HFFc6 (cell line): ENCODE measurements around the gene DNAH3. TPM values are rescaled to one million over a fixed set of nuclear protein-coding genes. Genes with fewer than 3 reads are reported as not detected.
"Not testable (repeated sequence)": the region's sequence is repeated elsewhere in the genome, so short reads cannot be mapped to it uniquely, and the experiment has no call there.

Source experiments
- DNase-seq: peaks from one replicate; pipeline ENCODE4 v3.0.0-alpha.2; 2018
- H3K27ac Mint-ChIP-seq: 2 replicates; pipeline ENCODE4 v1.8.0; 2020; ENCODE audit warnings: mild to moderate bottlenecking, mixed read lengths
- H3K27me3 Mint-ChIP-seq: 2 replicates; pipeline ENCODE4 v1.8.0; 2021; ENCODE audit warnings: mild to moderate bottlenecking, moderate library complexity, mixed read lengths; ENCODE audit not compliant: insufficient read depth
- H3K36me3 Mint-ChIP-seq: 2 replicates; pipeline ENCODE4 v1.8.0; 2021; ENCODE audit warnings: low read depth, mixed read lengths
- H3K4me1 Mint-ChIP-seq: 2 replicates; pipeline ENCODE4 v1.8.0; 2020; ENCODE audit warnings: low read depth, mixed read lengths
- H3K4me3 Mint-ChIP-seq: 2 replicates; pipeline ENCODE4 v1.8.0; 2020; ENCODE audit warnings: mild to moderate bottlenecking, moderate library complexity, mixed read lengths
- H3K9me3 Mint-ChIP-seq: 2 replicates; pipeline ENCODE4 v1.8.0; 2020; ENCODE audit warnings: mild to moderate bottlenecking, mixed read lengths
- total RNA-seq, 6 experiments: library from RNA; stranded (reverse); fragmentation: NEBNext Ultra II Directional; extraction: Animal tissue kit (Norgen Biotek cat#: 25700); gene quantifications; 2 replicates in 1 of 6; 3 replicates in 5 of 6; pipeline ENCODE4 v1.2.3, GENCODE V29; 2021
- TF ChIP-seq, protein P1 (sequence below): fragments of 200-600 bp; sonication (generic); IDR thresholded peaks from 2 replicates; pipeline ENCODE4 v1.5.0; 2021; ENCODE audit warnings: antibody characterized with exemption, mild to moderate bottlenecking

DNAH3 gene
- total RNA-seq, 6 experiments from 2014 or later: not detected

DNA sequence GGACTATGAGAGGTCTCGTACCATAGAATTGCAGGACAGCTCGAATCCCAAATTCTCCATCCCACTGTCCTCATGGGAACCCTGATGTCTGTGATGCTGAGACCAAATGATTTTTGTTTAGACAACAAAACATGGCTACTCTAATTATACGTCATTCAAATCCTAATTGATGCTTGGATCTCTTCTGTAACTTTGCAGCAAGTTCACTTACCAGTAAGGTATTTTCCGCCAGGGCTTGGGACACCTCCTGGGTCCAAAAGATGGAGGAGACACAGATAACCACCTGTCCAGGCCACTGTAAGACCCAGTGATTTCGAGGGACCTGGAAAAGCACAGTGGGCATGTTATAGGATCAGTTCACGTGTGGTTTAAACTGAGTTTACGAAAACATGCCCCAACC, 92.8 kb downstream of the DNAH3 start:
- no peak for DNase-seq
- Mint-ChIP-seq H3K4me3 (no peak overlapping the region), H3K4me1 (no peaks in the 10 kb centered on the region), H3K27ac (no peak overlapping the region), H3K27me3 (peaks cover 14% of the 10 kb centered on the region), H3K9me3 (no peaks in the 10 kb centered on the region), H3K36me3 (no peaks in the 10 kb centered on the region)
- TF ChIP-seq, protein P1, sequence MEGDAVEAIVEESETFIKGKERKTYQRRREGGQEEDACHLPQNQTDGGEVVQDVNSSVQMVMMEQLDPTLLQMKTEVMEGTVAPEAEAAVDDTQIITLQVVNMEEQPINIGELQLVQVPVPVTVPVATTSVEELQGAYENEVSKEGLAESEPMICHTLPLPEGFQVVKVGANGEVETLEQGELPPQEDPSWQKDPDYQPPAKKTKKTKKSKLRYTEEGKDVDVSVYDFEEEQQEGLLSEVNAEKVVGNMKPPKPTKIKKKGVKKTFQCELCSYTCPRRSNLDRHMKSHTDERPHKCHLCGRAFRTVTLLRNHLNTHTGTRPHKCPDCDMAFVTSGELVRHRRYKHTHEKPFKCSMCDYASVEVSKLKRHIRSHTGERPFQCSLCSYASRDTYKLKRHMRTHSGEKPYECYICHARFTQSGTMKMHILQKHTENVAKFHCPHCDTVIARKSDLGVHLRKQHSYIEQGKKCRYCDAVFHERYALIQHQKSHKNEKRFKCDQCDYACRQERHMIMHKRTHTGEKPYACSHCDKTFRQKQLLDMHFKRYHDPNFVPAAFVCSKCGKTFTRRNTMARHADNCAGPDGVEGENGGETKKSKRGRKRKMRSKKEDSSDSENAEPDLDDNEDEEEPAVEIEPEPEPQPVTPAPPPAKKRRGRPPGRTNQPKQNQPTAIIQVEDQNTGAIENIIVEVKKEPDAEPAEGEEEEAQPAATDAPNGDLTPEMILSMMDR: no peak

DNA sequence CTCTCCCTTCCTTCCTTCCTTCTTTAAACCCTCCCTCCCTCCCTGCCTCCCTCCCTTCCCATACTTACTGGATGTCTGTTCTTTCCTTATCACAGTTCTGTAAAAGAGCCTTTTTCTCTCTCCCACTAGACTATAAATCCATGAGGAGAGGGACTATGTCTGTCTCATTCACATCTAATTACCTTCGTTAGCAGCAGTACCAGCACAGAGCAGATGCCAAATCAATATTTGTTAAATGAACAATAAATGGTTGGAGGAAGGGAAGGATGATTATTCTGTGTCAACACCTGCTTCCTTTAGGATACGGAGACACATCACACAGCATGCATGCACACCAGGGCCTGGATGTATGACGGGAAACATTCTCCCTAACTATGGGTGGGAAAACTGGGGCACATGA, 94.2 kb downstream of the DNAH3 start:
- H3K4me3 Mint-ChIP-seq: no peak overlapping the region
- peaks cover 20% of the 10 kb centered on the region for H3K27me3 Mint-ChIP-seq
- no peak for DNase-seq
- TF ChIP-seq, protein P1: no peak
- H3K36me3 Mint-ChIP-seq: no peaks in the 10 kb centered on the region
- no peaks in the 10 kb centered on the region for H3K4me1 Mint-ChIP-seq
- no peaks in the 10 kb centered on the region for H3K9me3 Mint-ChIP-seq
- no peak overlapping the region for H3K27ac Mint-ChIP-seq

DNA sequence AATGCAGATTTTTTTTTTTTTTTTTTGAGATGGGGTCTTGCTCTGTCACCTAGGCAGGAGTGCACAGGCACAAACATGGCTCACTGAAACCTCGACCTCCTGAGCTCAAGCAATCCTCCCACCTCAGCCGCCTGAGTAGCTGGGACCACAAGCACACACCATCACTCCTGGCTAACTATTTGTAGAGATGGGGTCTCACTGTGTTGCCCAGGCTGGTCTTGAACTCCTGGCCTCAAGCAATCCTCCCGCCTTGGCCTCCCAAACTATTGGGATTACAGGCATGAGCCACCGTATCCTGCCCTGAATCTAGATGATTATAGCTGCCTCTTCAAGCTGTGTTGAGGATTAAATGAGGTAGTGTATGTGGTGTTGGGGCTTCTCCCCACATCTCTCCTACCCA, 94.9 kb downstream of the DNAH3 start:
- not testable (repeated sequence) for DNase-seq, H3K9me3 Mint-ChIP-seq, H3K27ac Mint-ChIP-seq, H3K36me3 Mint-ChIP-seq, H3K4me1 Mint-ChIP-seq, H3K4me3 Mint-ChIP-seq
- peaks cover 27% of the 10 kb centered on the region for H3K27me3 Mint-ChIP-seq

DNA sequence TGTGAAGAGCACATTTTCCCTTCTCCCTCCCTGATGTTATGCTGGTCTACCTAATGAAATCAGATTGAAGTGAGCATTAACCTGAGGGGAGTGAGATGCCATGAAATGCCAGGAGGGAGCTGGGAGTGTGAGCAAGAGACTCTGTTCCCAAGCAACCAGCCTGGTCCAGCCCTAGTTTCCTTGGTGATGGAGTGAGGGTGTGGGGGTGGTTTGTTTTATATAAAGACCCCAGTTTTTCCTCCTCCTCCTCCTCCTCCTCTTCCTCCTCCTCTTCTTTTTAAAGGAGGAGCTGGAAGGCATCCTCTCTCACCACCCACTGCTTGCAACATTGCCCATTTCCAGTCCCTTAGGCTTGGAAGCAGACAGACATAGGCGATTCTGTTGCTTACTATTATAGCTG, 97.1 kb downstream of the DNAH3 start:
- no peaks in the 10 kb centered on the region for H3K4me1 Mint-ChIP-seq

DNA sequence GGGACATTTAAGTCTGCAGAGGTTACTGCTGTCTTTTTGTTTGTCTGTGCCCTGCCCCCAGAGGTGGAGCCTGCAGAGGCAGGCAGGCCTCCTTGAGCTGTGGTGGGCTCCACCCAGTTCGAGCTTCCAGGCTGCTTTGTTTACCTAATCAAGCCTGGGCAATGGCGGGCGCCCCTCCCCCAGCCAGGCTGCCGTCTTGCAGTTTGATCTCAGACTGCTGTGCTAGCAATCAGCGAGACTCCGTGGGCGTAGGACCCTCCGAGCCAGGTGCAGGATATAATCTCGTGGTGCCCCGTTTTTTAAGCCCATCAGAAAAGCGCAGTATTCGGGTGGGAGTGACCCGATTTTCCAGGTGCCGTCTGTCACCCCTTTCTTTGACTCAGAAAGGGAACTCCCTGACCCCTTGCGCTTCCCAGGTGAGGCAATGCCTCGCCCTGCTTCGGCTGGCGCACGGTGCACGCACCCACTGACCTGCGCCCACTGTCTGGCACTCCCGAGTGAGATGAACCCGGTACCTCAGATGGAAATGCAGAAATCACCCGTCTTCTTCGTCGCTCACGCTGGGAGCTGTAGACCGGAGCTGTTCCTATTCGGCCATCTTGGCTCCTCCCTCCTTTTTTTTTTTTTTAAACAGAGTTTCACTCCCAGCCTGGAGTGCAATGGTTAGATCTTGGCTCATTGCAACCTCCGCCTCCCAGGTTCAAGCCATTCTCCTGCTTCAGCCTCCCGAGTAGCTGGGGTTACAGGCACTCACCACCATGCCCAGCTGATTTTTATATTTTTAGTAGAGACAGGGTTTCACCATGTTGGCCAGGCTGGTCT, 102.3 kb downstream of the DNAH3 start:
- not testable (repeated sequence) for H3K9me3 Mint-ChIP-seq, H3K27ac Mint-ChIP-seq, H3K4me1 Mint-ChIP-seq, DNase-seq, H3K36me3 Mint-ChIP-seq, H3K4me3 Mint-ChIP-seq
- H3K27me3 Mint-ChIP-seq: peaks cover 20% of the 10 kb centered on the region

More for the DNA sequence above, 97.1 kb downstream of the DNAH3 start:
- no peaks in the 10 kb centered on the region for H3K36me3 Mint-ChIP-seq
- TF ChIP-seq, protein P1: no peak
- H3K27me3 Mint-ChIP-seq: peaks cover 27% of the 10 kb centered on the region
- no peak overlapping the region for H3K27ac Mint-ChIP-seq
- no peaks in the 10 kb centered on the region for H3K9me3 Mint-ChIP-seq
- DNase-seq: no peak
- H3K4me3 Mint-ChIP-seq: no peak overlapping the region

DNA sequence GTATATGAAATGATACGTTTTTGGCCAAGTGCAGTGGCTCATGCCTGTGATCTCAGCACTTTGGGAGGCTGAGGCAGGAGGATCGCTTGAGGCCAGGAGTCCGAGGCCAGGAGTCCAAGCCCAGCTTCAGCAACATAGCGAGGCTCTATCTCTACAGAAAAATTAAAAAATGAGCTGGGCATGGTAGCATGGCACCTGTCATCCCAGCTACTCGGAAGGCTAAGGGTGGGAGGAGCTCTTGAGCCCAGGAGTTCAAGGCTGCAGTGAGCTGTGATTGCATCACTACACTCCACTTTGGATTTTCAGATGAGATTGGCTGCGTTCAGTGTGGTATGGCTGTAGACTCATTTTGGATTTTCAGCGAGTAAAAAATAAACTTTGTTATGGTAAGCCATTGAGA, 112.4 kb downstream of the DNAH3 start:
- no peaks in the 10 kb centered on the region for H3K9me3 Mint-ChIP-seq

More for the DNA sequence above, 112.4 kb downstream of the DNAH3 start:
- no peak overlapping the region for H3K4me3 Mint-ChIP-seq
- TF ChIP-seq, protein P1: no peak
- peaks cover 4% of the 10 kb centered on the region; the same call in 1 of the 2 replicates for H3K27me3 Mint-ChIP-seq
- no peaks in the 10 kb centered on the region for H3K36me3 Mint-ChIP-seq
- H3K4me1 Mint-ChIP-seq: 0 out of 2 replicates have a peak, but pooled peaks cover 6% of the 10 kb centered on the region
- DNase-seq: no peak
- H3K27ac Mint-ChIP-seq: no peak overlapping the region
